ENCODE results near the gene HS3ST3A1. TPM values are rescaled to one million over a fixed set of nuclear protein-coding genes. Genes with fewer than 3 reads are reported as not detected.

The HS3ST3A1 gene
- total and polyA plus RNA-seq, 2 of the 4 experiments (the other 2 are of a cell fraction), result 8.8 to 9.0 TPM

DNA sequence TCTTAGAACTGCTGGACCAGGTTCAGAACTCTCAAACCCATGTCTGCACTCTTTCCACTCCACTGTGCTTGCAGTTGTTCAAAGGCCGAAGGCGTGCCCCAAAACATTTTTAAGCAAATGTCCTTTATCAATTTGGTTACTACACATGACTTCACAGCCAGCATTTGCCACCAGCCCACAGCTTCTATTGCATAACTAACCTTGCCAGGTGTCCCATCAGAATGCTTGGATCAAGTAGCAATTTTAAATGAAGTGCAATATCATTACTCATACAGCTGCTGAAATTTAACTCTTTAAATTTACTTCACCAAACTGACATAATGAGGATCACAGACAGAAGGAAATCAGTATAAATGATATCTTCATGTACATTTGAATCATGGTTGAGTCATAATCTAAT is 29.8 kb upstream of the HS3ST3A1 start:
- intact Hi-C loops (cut with micrococcal nuclease), result no loop called here
- H4K91ac ChIP-seq (ENCODE audit: insufficient read depth, low read depth, low read length), result no peak overlapping the region
- in situ Hi-C loops (cut with MboI; ENCODE audit: low sequenced_read_pairs), result no loop called here
- H3K9me1 ChIP-seq (ENCODE audit: insufficient read depth, low read length), result no peaks in the 10 kb centered on the region
- dilution Hi-C loops (cut with HindIII; ENCODE audit: low sequenced_read_pairs, unreplicated experiment), result no loop called here
- BruUV-seq (replicated peaks), result no TSS peak
- ChIA-PET CTCF (no interaction called here), POLR2A (ENCODE audit: unreplicated experiment) (no interaction called here)
- no peak overlapping the region for H4K5ac ChIP-seq (ENCODE audit: low read depth, low read length)
- TF ChIP-seq CEBPB (IDR thresholded peaks at IDR 0.05; ENCODE audit: low read depth, low read length) (peak; percentile 26; the same call in 1 of the 2 replicates), SMC3 (IDR thresholded peaks at IDR 0.05; ENCODE audit: low read depth, low read length) (no peak)
- H4K20me1 ChIP-seq (ENCODE audit: insufficient read depth, low read length), result no peaks in the 10 kb centered on the region
- H2BK20ac ChIP-seq (ENCODE audit: low read depth, low read length), result no peak overlapping the region
- H2AK9ac ChIP-seq (replicated peaks; ENCODE audit: low read depth, low read length, poor library complexity), result no peak overlapping the region
- no peak overlapping the region for H3K27ac ChIP-seq (ENCODE audit: insufficient read depth, low read length)
- ATAC-seq (ENCODE audit: low read depth) (no peak), DNase-seq (no peak)
- H3K79me1 ChIP-seq (ENCODE audit: low read depth in 1 of 2, low read length in 2 of 2), result no peaks in the 10 kb centered on the region
- H3K18ac ChIP-seq (ENCODE audit: low read depth, low read length), result no peak overlapping the region
- H2BK15ac ChIP-seq (ENCODE audit: low read depth, low read length), result no peak overlapping the region
- no peaks in the 10 kb centered on the region for H3K27me3 ChIP-seq (ENCODE audit: control insufficient read depth, insufficient read depth, low read length)
- no peak overlapping the region for H3K4me2 ChIP-seq (ENCODE audit: low read depth, low read length)
- H2AK5ac ChIP-seq (ENCODE audit: low read depth, low read length), result no peak overlapping the region
- WGBS, 2 experiments (ENCODE audit: extremely low coverage in 2 of 2, insufficient read length in 1 of 2), result no CpG with 5 or more reads among the region's 2 CpGs
- no peak overlapping the region for H3K4ac ChIP-seq (ENCODE audit: low read depth, low read length)
- H2BK5ac ChIP-seq (ENCODE audit: low read depth, low read length, poor library complexity, severe bottlenecking), result no peak overlapping the region
- H3K9ac ChIP-seq (ENCODE audit: low read depth, low read length), result no peak overlapping the region
- H4K8ac ChIP-seq (ENCODE audit: low read depth in 2 of 2, low read length in 2 of 2), result no peak overlapping the region
- no peak overlapping the region for H3K56ac ChIP-seq (ENCODE audit: extremely low read depth, insufficient read depth, low read length)
- no peak overlapping the region for H3K14ac ChIP-seq (replicated peaks; ENCODE audit: low read depth, low read length)
- H2AFZ ChIP-seq (replicated peaks; ENCODE audit: low read length, poor library complexity), result no peak overlapping the region
- H3K4me1 ChIP-seq (ENCODE audit: control insufficient read depth, insufficient read depth, low read length), result no peaks in the 10 kb centered on the region
- no peak overlapping the region for H3K4me3 ChIP-seq (ENCODE audit: insufficient read depth, low read depth, low read length)
- no peak overlapping the region for H2BK120ac ChIP-seq (ENCODE audit: low read depth, low read length)
- no peaks in the 10 kb centered on the region for H3K9me3 ChIP-seq (ENCODE audit: control insufficient read depth, insufficient read depth, low read length)
- H3K23ac ChIP-seq (ENCODE audit: low read depth, low read length), result no peak overlapping the region
- no peaks in the 10 kb centered on the region for H3K36me3 ChIP-seq (ENCODE audit: control insufficient read depth, insufficient read depth, low read length)
